ENCODE data around the gene MSX1. TPM values are rescaled to one million over a fixed set of nuclear protein-coding genes. Genes with fewer than 3 reads are reported as not detected.

Gene MSX1
- polyA plus RNA-seq, 1 donor (not counting 4 experiments of a cell fraction or from before 2014, with no cell fraction given) = not detected

- Histone ChIP-seq H3K4me2 (ENCODE audit: control insufficient read depth, extremely low read depth, insufficient read depth, low read depth, low read length) (no peak overlapping the region), H3K9ac (ENCODE audit: control insufficient read depth, extremely low read depth, insufficient read depth, low read length) (no peak overlapping the region), H2AFZ (ENCODE audit: control insufficient read depth, low read length) (no peak overlapping the region), H3K79me2 (ENCODE audit: control insufficient read depth, insufficient read depth, low read length) (no peaks in the 10 kb centered on the region), H3K36me3 (ENCODE audit: control insufficient read depth in 2 of 2, extremely low read depth in 1 of 2, insufficient read depth in 2 of 2, low read length in 2 of 2) (no peaks in the 10 kb centered on the region), H4K20me1 (ENCODE audit: control insufficient read depth, extremely low read depth, insufficient read depth, low read length) (no peaks in the 10 kb centered on the region), H3K4me3 (ENCODE audit: control insufficient read depth in 2 of 3, extremely low read depth in 1 of 3, insufficient read depth in 2 of 3, low read depth in 1 of 3, low read length in 3 of 3) (no peak overlapping the region), H3K9me1 (ENCODE audit: control insufficient read depth, extremely low read depth, insufficient read depth, low read length) (no peaks in the 10 kb centered on the region), H3K27ac (ENCODE audit: control insufficient read depth, insufficient read depth, low read length) (no peak overlapping the region), H3K9me3 (ENCODE audit: control insufficient read depth, low read depth, low read length) (no peaks in the 10 kb centered on the region), H3K27me3 (ENCODE audit: control insufficient read depth, extremely low read depth, insufficient read depth, low read length) (peaks cover 1% of the 10 kb centered on the region), H3K4me1 (ENCODE audit: control insufficient read depth, extremely low read depth, insufficient read depth, low read length) (no peaks in the 10 kb centered on the region)
- DNase-seq (ENCODE audit: low read depth, low spot score) (no peak), FAIRE-seq (no peak)
- TF ChIP-seq CTCF (optimal IDR thresholded peaks at IDR 0.05 in 1 of 3, IDR thresholded peaks at IDR 0.05 in 1 of 3, conservative IDR thresholded peaks at IDR 0.05 in 1 of 3; ENCODE audit: extremely low read depth in 1 of 3, insufficient read depth in 2 of 3, low read length in 3 of 3) = no peak
- TF ChIP-seq EZH2 (IDR thresholded peaks at IDR 0.05; ENCODE audit: low read length) = no peak
- dilution Hi-C loops (cut with MboI; ENCODE audit: extremely low pct_ligation_motif_present, low sequenced_read_pairs) = no loop called here
These were observed 35.2 kb upstream of the MSX1 start for GRCh38 chr4:4824232-4824631.

- no peaks in the 10 kb centered on the region for H3K9me1 ChIP-seq (ENCODE audit: control insufficient read depth, extremely low read depth, insufficient read depth, low read length)
- H3K79me2 ChIP-seq (ENCODE audit: control insufficient read depth, insufficient read depth, low read length) = no peaks in the 10 kb centered on the region
- no peak for FAIRE-seq
- no peak overlapping the region for H3K9ac ChIP-seq (ENCODE audit: control insufficient read depth, extremely low read depth, insufficient read depth, low read length)
- H3K27me3 ChIP-seq (ENCODE audit: control insufficient read depth, extremely low read depth, insufficient read depth, low read length) = peaks cover 2% of the 10 kb centered on the region
- no peak for TF ChIP-seq CTCF (optimal IDR thresholded peaks at IDR 0.05 in 1 of 3, IDR thresholded peaks at IDR 0.05 in 1 of 3, conservative IDR thresholded peaks at IDR 0.05 in 1 of 3; ENCODE audit: extremely low read depth in 1 of 3, insufficient read depth in 2 of 3, low read length in 3 of 3)
- no peak for TF ChIP-seq EZH2 (IDR thresholded peaks at IDR 0.05; ENCODE audit: low read length)
- H4K20me1 ChIP-seq (ENCODE audit: control insufficient read depth, extremely low read depth, insufficient read depth, low read length) = no peaks in the 10 kb centered on the region
- dilution Hi-C loops (cut with MboI; ENCODE audit: extremely low pct_ligation_motif_present, low sequenced_read_pairs) = no loop called here
- DNase-seq (ENCODE audit: low read depth, low spot score) = no peak
- H3K4me3 ChIP-seq (ENCODE audit: control insufficient read depth in 2 of 3, extremely low read depth in 1 of 3, insufficient read depth in 2 of 3, low read depth in 1 of 3, low read length in 3 of 3) = no peak overlapping the region
- H3K9me3 ChIP-seq (ENCODE audit: control insufficient read depth, low read depth, low read length) = no peaks in the 10 kb centered on the region
- H3K4me2 ChIP-seq (ENCODE audit: control insufficient read depth, extremely low read depth, insufficient read depth, low read depth, low read length) = no peak overlapping the region
- H2AFZ ChIP-seq (ENCODE audit: control insufficient read depth, low read length) = no peak overlapping the region
- no peaks in the 10 kb centered on the region for H3K36me3 ChIP-seq (ENCODE audit: control insufficient read depth in 2 of 2, extremely low read depth in 1 of 2, insufficient read depth in 2 of 2, low read length in 2 of 2)
- no peaks in the 10 kb centered on the region for H3K4me1 ChIP-seq (ENCODE audit: control insufficient read depth, extremely low read depth, insufficient read depth, low read length)
- no peak overlapping the region for H3K27ac ChIP-seq (ENCODE audit: control insufficient read depth, insufficient read depth, low read length)
These were observed 34.0 kb upstream of the MSX1 start for GRCh38 chr4:4825431-4825830.
